Hepatocyte (in vitro differentiated cells): ENCODE results near the gene TTLL5.

Source experiments
- EZH2 ChIP-seq: fragments of 200-600 bp; sonication (generic); IDR thresholded peaks from 2 replicates; pipeline ENCODE4 v1.6.1; 2016; ENCODE audit warnings: antibody characterized with exemption, mild to moderate bottlenecking, borderline replicate concordance
- TF ChIP-seq, protein P1 (sequence below): fragments of 200-600 bp; sonication (generic); IDR thresholded peaks from 2 replicates; pipeline ENCODE4 v1.5.1; 2016; ENCODE audit warnings: antibody characterized with exemption, mild to moderate bottlenecking; ENCODE audit not compliant: poor library complexity

DNA sequence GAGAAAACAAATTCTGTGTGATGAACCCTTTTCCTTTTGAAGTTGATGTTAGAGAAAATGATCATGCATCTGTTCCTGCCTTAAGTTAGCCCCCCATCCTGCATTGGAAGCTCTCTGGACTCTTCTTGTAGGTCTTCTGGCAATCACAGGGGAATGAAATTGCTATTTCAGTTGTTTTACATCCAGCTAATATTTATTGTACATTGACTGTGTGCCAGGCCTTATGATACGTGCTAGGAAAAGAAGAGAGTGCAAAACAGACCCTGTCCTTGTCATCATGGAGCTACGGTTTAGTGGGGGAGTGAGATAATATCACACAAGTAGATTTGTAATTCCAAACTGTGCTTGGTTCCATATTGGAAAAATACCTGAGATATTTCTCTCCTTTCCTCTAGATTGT, 202.2 kb downstream of the TTLL5 start:
- TF ChIP-seq, protein P1, sequence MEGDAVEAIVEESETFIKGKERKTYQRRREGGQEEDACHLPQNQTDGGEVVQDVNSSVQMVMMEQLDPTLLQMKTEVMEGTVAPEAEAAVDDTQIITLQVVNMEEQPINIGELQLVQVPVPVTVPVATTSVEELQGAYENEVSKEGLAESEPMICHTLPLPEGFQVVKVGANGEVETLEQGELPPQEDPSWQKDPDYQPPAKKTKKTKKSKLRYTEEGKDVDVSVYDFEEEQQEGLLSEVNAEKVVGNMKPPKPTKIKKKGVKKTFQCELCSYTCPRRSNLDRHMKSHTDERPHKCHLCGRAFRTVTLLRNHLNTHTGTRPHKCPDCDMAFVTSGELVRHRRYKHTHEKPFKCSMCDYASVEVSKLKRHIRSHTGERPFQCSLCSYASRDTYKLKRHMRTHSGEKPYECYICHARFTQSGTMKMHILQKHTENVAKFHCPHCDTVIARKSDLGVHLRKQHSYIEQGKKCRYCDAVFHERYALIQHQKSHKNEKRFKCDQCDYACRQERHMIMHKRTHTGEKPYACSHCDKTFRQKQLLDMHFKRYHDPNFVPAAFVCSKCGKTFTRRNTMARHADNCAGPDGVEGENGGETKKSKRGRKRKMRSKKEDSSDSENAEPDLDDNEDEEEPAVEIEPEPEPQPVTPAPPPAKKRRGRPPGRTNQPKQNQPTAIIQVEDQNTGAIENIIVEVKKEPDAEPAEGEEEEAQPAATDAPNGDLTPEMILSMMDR = no peak
- TF ChIP-seq EZH2 = no peak
